K562 (cell line): ENCODE data around the gene STS. TPM values are rescaled to one million over a fixed set of nuclear protein-coding genes. Genes with fewer than 3 reads are reported as not detected.

Experiments used
- ATAC-seq: fragments of 200-7000 bp; cut with Tn5 transposase; 3 replicates; pipeline ENCODE4 v1.9.1; 2020; ENCODE audit warnings: moderate library complexity
- BruUV-seq: library from RNA; stranded (reverse); fragments of 400-500 nt; replicated peaks from 2 replicates; lab custom pipeline; 2021; lab: Mats Ljungman, UMichigan
- CTCF ChIA-PET: fragments of 300-600 bp; formaldehyde crosslinking; extraction: SDS; loops from one replicate; lab custom pipeline; 2021; ENCODE audit warnings: low intra/inter-chr PET ratio; lab: Yijun Ruan, JAX
- POLR2A ChIA-PET: fragments of 300-600, 350-650 bp; sonication (Branson Sonifier 250); formaldehyde crosslinking; extraction: SDS; loops from one replicate; lab custom pipeline; 2021; ENCODE audit warnings: antibody characterized with exemption, inconsistent platforms; lab: Yijun Ruan, JAX
- DNase-seq, 4 experiments: peaks; one replicate each; pipeline versions ENCODE4 v3.0.0 to v3.0.0-alpha.2; 2011 to 2018; ENCODE audit warnings: low spot score in 3 of 4, mixed read lengths in 3 of 4; ENCODE audit errors: extremely low read depth in 1 of 4
- FAIRE-seq: peaks from 2 replicates; lab custom pipeline; 2011; peaks lifted over from hg19 to GRCh38; lab: Jason Lieb, UNC
- H2AFZ ChIP-seq: 2 replicates; pipeline ENCODE4 v1.6.0; 2011; ENCODE audit warnings: low read depth, low read length, control low read depth, inconsistent platforms
- H3K27ac ChIP-seq: fragments of 200-600 bp; 3 replicates; pipeline ENCODE4 v1.8.0; 2011; ENCODE audit warnings: low read depth, mild to moderate bottlenecking, control low read depth, inconsistent platforms, low read length, moderate library complexity, mixed read lengths; ENCODE audit errors: extremely low read depth
- H3K27me3 ChIP-seq, 2 experiments: fragments of 300-600 bp in 1 of 2; 2 replicates in 1 of 2; 3 replicates in 1 of 2; pipeline versions ENCODE4 v1.6.0 to v1.8.0; 2011; ENCODE audit warnings: inconsistent platforms in 2 of 2, low read length in 2 of 2, mild to moderate bottlenecking in 1 of 2, mixed read lengths in 1 of 2, moderate library complexity in 1 of 2; ENCODE audit not compliant: control insufficient read depth in 2 of 2, insufficient read depth in 2 of 2
- H3K36me3 ChIP-seq: fragments of 300-600 bp; 3 replicates; pipeline ENCODE4 v1.8.0; 2011; ENCODE audit warnings: mild to moderate bottlenecking, low read length, inconsistent platforms; ENCODE audit not compliant: control insufficient read depth, insufficient read depth
- H3K4me1 ChIP-seq, 2 experiments: fragments of 200-600 bp in 1 of 2; replicated peaks in 1 of 2; 2 replicates in 1 of 2; 3 replicates in 1 of 2; pipeline versions ENCODE4 v1.5.1 to v1.8.0; 2011; ENCODE audit warnings: inconsistent platforms in 2 of 2, low read length in 2 of 2, mild to moderate bottlenecking in 1 of 2, mixed read lengths in 1 of 2, moderate library complexity in 1 of 2; ENCODE audit not compliant: control insufficient read depth in 2 of 2, insufficient read depth in 2 of 2
- H3K4me2 ChIP-seq: 2 replicates; pipeline ENCODE4 v1.6.1; 2011; ENCODE audit warnings: low read length, control low read depth, inconsistent platforms, mixed read lengths; ENCODE audit not compliant: insufficient read depth
- H3K4me3 ChIP-seq: fragments of 200-600 bp; sonication (generic), shearing (Covaris generic); 2 replicates; pipeline ENCODE4 v1.5.1; 2016; ENCODE audit warnings: control low read depth, inconsistent platforms
- H3K79me2 ChIP-seq: fragments of 200-600 bp; 3 replicates; pipeline ENCODE4 v1.8.0; 2011; ENCODE audit warnings: low read length, inconsistent platforms; ENCODE audit not compliant: control insufficient read depth, insufficient read depth
- H3K9ac ChIP-seq, 2 experiments: 2 replicates each; pipeline versions ENCODE4 v1.6.0 to v1.6.1; 2011; ENCODE audit warnings: low read depth in 2 of 2, low read length in 2 of 2, control low read depth in 1 of 2, inconsistent platforms in 1 of 2, mild to moderate bottlenecking in 1 of 2, mixed read lengths in 1 of 2; ENCODE audit not compliant: insufficient read depth in 1 of 2
- H3K9me1 ChIP-seq: one replicate; pipeline ENCODE4 v1.6.0; 2011; ENCODE audit warnings: inconsistent platforms, mild to moderate bottlenecking, low read length, moderate library complexity; ENCODE audit not compliant: control insufficient read depth, insufficient read depth
- H3K9me3 ChIP-seq: replicated peaks from 2 replicates; pipeline ENCODE4 v1.5.1; 2011; ENCODE audit warnings: low read depth, low read length, inconsistent platforms; ENCODE audit not compliant: control insufficient read depth, insufficient read depth
- H4K20me1 ChIP-seq: replicated peaks from 2 replicates; pipeline ENCODE4 v1.6.1; 2011; ENCODE audit warnings: low read length, inconsistent platforms, mixed read lengths; ENCODE audit not compliant: control insufficient read depth, insufficient read depth
- CEBPB ChIP-seq: fragments of 450-650 bp; IDR thresholded peaks from 2 replicates; pipeline ENCODE4 v1.6.1; 2016; ENCODE audit warnings: missing genetic modification characterization, missing compliant biosample characterization
- HNRNPLL ChIP-seq: fragments of 200-400 bp; formaldehyde crosslinking; IDR thresholded peaks from 2 replicates; pipeline ENCODE4 v1.6.1; 2017; ENCODE audit warnings: low read length, low read depth, mild to moderate bottlenecking; ENCODE audit not compliant: poor library complexity, severe bottlenecking
- ZNF444 ChIP-seq: fragments of 250-450 bp; sonication (Bioruptor Pico); IDR thresholded peaks from 2 replicates; pipeline ENCODE4 v1.4.0; 2020; ENCODE audit warnings: mild to moderate bottlenecking, moderate library complexity
- ZNF75A ChIP-seq: fragments of 450-650 bp; formaldehyde crosslinking; IDR thresholded peaks from 2 replicates; pipeline ENCODE4 v1.4.0; 2020; ENCODE audit warnings: mild to moderate bottlenecking
- WGBS: fragments of 100-300 bp; shearing (Covaris generic); methylation state at CpG from one replicate; pipeline ENCODE4 v1.1.6; 2016; ENCODE audit warnings: low coverage, mixed read lengths; ENCODE audit not compliant: insufficient coverage; ENCODE audit errors: missing lambda C conversion rate; 5-methylcytosine and 5-hydroxymethylcytosine counted together
- in situ Hi-C: fragments of 300-500 bp; cut with MboI; formaldehyde crosslinking; loops from 4 replicates; pipeline ENCODE4 v1.15.0; 2018; ENCODE audit warnings: inconsistent platforms, mixed read lengths
- intact Hi-C: fragments of 100-400 bp; cut with micrococcal nuclease; formaldehyde crosslinking; loops from 2 replicates; pipeline ENCODE4 v1.14.2; 2022
- polyA plus RNA-seq, 8 experiments: library from polyadenylated mRNA; depleted of rRNA in 4 of 8; stranded (reverse) in 5 of 8; unstranded in 3 of 8; fragments of >200 nt; fragmentation: Nextera tagmentation in 2 of 8; fragmentation: Illumina TruSeq in 1 of 8; extraction: Ambion mirVana in 2 of 8; extraction: Trizol in 1 of 8; gene quantifications; 2 replicates each; pipeline versions ENCODE4 v1.2.1 to v1.2.3, GENCODE V29; 2011 to 2014; ENCODE audit warnings: inconsistent platforms in 1 of 8, missing spikeins in 1 of 8
- total RNA-seq, 7 experiments: library from RNA; depleted of rRNA in 6 of 7; stranded (reverse); fragments of >200 nt in 6 of 7; fragmentation: Illumina TruSeq in 2 of 7; extraction: Trizol in 2 of 7; gene quantifications; 2 replicates each; pipeline versions ENCODE4 v1.2.1 to v1.2.3, GENCODE V29; 2011 to 2021; ENCODE audit warnings: low replicate concordance in 1 of 7

The STS gene
- total and polyA plus RNA-seq, 9 of the 15 experiments (the other 6 are each of a cell fraction or from before 2014, with no cell fraction given), result 0.14 to 1.3 (median 0.63) TPM

- 80% methylated on average over 3 of the region's 3 CpGs for whole genome bisulfite sequencing
- H3K4me3 ChIP-seq, result no peak overlapping the region
- H3K79me2 ChIP-seq, result peaks cover 54% of the 10 kb centered on the region
- no peak overlapping the region for H2AFZ ChIP-seq
- ChIA-PET CTCF (no interaction called here), POLR2A (interaction anchor here (0.8 to 1.4 kb wide), 2 partner anchors 13 to 26 kb away, joined by 3 to 5 read pairs; no protein-coding TSS in a partner anchor)
- no peak overlapping the region for H3K4me2 ChIP-seq
- H3K36me3 ChIP-seq, result peaks cover 7% of the 10 kb centered on the region; the same call in 1 of the 3 replicates
- 0 out of 2 replicates have a peak, but pooled peaks cover 3% of the 10 kb centered on the region for H4K20me1 ChIP-seq
- H3K4me1 ChIP-seq, result peaks cover 10 to 17% of the 10 kb centered on the region in 2 experiments; a peak in 4 of 5 replicates
- ATAC-seq (no peak), FAIRE-seq (no peak), DNase-seq (no peak)
- H3K27ac ChIP-seq, result no peak overlapping the region
- H3K9me1 ChIP-seq, result no peaks in the 10 kb centered on the region
- no peak for TF ChIP-seq ZNF75A (CRISPR knock-in tag)
- TF ChIP-seq CEBPB (tag), result peak; percentile 57; the same call in 1 of the 2 replicates
- TF ChIP-seq ZNF444 (CRISPR knock-in tag), result no peak
- TF ChIP-seq HNRNPLL, result no peak
- no peaks in the 10 kb centered on the region for H3K9me3 ChIP-seq
- in situ Hi-C loops, result no loop called here
- H3K9ac ChIP-seq, result no peak overlapping the region; a peak in 1 of 4 replicates
- BruUV-seq, result no TSS peak
- intact Hi-C loops, result loop anchor here (10.0 kb wide), 1 partner anchor 779 kb away; the partner anchor contains the start of gene PNPLA4
- no peaks in the 10 kb centered on the region for H3K27me3 ChIP-seq
These were observed 1.4 kb upstream of the STS start for GRCh38 chrX:7146020-7146702.
